ENCODE data around the gene TRAP1. TPM values are rescaled to one million over a fixed set of nuclear protein-coding genes. Genes with fewer than 3 reads are reported as not detected.
"Not testable (repeated sequence)": the region's sequence is repeated elsewhere in the genome, so short reads cannot be mapped to it uniquely, and the experiment has no call there.

The TRAP1 gene
- total RNA-seq, 1 donor from 2014 or later: 97.3 TPM

DNA sequence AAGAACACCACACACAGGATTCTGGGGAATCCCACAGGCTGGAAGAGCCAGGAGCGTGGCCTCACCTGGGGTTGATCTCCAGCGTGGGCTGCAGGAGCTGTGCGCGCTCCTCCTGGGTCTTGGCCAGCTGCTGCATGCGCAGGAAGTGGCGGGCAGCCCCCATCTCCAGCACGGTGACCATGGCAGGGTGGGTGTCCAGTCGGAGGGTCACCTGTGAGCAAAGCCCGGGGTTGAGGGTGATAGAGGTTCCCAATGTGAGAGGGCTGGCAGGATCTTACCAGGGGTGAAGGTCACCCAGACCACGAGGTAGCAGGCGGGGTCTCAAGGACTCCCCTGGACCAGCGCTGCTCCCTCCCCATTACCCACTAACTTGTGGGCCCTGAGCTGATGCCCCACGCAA lies 55.4 kb downstream of the TRAP1 start:
- H3K27ac Mint-ChIP-seq (ENCODE audit: unreplicated experiment): no peak overlapping the region
- TF ChIP-seq, protein P1, sequence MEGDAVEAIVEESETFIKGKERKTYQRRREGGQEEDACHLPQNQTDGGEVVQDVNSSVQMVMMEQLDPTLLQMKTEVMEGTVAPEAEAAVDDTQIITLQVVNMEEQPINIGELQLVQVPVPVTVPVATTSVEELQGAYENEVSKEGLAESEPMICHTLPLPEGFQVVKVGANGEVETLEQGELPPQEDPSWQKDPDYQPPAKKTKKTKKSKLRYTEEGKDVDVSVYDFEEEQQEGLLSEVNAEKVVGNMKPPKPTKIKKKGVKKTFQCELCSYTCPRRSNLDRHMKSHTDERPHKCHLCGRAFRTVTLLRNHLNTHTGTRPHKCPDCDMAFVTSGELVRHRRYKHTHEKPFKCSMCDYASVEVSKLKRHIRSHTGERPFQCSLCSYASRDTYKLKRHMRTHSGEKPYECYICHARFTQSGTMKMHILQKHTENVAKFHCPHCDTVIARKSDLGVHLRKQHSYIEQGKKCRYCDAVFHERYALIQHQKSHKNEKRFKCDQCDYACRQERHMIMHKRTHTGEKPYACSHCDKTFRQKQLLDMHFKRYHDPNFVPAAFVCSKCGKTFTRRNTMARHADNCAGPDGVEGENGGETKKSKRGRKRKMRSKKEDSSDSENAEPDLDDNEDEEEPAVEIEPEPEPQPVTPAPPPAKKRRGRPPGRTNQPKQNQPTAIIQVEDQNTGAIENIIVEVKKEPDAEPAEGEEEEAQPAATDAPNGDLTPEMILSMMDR (IDR thresholded peaks at IDR 0.05; ENCODE audit: partially characterized antibody, unreplicated experiment): no peak
- H3K27me3 Mint-ChIP-seq (ENCODE audit: unreplicated experiment): peaks cover 6% of the 10 kb centered on the region
- H3K4me3 Mint-ChIP-seq (ENCODE audit: unreplicated experiment): no peak overlapping the region
- DNase-seq: no peak
- H3K9me3 Mint-ChIP-seq (ENCODE audit: unreplicated experiment): peaks cover 6% of the 10 kb centered on the region
- H3K4me1 Mint-ChIP-seq (ENCODE audit: low read depth, unreplicated experiment): peaks cover 1% of the 10 kb centered on the region
- no peaks in the 10 kb centered on the region for H3K36me3 Mint-ChIP-seq (ENCODE audit: unreplicated experiment)

DNA sequence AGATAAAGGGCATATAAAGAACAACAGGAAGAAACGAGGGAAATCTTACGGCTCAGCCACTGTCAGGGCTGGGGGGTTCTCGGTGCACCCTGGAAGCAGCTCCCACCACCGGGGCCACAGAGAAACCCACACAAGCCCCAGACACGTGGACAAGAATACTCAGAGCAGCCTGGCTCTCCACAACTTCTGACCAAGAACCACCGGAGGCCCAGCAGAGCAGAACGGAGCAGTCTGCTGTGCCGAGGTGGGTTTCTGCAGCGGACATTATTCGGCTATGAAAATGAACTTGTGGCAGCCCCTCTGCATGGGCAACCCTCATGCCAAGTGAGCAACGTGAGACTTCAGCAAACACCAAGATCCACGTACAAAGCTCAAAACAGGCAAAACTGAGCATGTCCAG lies 56.0 kb downstream of the TRAP1 start:
- DNase-seq: no peak
- H3K4me3 Mint-ChIP-seq (ENCODE audit: unreplicated experiment): no peak overlapping the region
- H3K36me3 Mint-ChIP-seq (ENCODE audit: unreplicated experiment): no peaks in the 10 kb centered on the region
- peaks cover 1% of the 10 kb centered on the region for H3K4me1 Mint-ChIP-seq (ENCODE audit: low read depth, unreplicated experiment)
- no peak overlapping the region for H3K27ac Mint-ChIP-seq (ENCODE audit: unreplicated experiment)
- H3K9me3 Mint-ChIP-seq (ENCODE audit: unreplicated experiment): peaks cover 6% of the 10 kb centered on the region
- TF ChIP-seq, protein P1 (IDR thresholded peaks at IDR 0.05; ENCODE audit: partially characterized antibody, unreplicated experiment): no peak
- peaks cover 6% of the 10 kb centered on the region for H3K27me3 Mint-ChIP-seq (ENCODE audit: unreplicated experiment)

DNA sequence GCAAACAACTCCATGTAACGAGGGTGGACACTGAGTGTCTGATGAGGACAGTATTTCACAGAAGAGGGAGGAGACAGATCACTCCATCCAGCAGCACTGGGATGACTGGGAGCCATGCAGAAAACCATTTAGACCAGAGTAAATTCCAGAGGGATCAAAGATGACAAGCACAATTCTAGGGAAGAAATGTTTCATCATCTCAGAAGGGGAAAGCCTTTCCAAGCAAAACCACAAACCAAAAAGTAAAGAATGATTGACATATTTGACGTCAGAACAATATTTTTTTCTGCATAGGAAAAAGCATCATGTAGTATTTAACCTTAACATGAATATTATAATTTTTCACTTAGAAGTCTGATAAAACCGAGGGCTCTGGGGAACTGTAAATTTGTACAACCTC lies 58.1 kb downstream of the TRAP1 start:
- no peaks in the 10 kb centered on the region for H3K36me3 Mint-ChIP-seq (ENCODE audit: unreplicated experiment)
- H3K9me3 Mint-ChIP-seq (ENCODE audit: unreplicated experiment): peaks cover 2% of the 10 kb centered on the region
- H3K27me3 Mint-ChIP-seq (ENCODE audit: unreplicated experiment): peaks cover 6% of the 10 kb centered on the region
- no peak for DNase-seq
- TF ChIP-seq, protein P1 (IDR thresholded peaks at IDR 0.05; ENCODE audit: partially characterized antibody, unreplicated experiment): no peak
- no peaks in the 10 kb centered on the region for H3K4me1 Mint-ChIP-seq (ENCODE audit: low read depth, unreplicated experiment)
- no peak overlapping the region for H3K4me3 Mint-ChIP-seq (ENCODE audit: unreplicated experiment)
- H3K27ac Mint-ChIP-seq (ENCODE audit: unreplicated experiment): no peak overlapping the region

DNA sequence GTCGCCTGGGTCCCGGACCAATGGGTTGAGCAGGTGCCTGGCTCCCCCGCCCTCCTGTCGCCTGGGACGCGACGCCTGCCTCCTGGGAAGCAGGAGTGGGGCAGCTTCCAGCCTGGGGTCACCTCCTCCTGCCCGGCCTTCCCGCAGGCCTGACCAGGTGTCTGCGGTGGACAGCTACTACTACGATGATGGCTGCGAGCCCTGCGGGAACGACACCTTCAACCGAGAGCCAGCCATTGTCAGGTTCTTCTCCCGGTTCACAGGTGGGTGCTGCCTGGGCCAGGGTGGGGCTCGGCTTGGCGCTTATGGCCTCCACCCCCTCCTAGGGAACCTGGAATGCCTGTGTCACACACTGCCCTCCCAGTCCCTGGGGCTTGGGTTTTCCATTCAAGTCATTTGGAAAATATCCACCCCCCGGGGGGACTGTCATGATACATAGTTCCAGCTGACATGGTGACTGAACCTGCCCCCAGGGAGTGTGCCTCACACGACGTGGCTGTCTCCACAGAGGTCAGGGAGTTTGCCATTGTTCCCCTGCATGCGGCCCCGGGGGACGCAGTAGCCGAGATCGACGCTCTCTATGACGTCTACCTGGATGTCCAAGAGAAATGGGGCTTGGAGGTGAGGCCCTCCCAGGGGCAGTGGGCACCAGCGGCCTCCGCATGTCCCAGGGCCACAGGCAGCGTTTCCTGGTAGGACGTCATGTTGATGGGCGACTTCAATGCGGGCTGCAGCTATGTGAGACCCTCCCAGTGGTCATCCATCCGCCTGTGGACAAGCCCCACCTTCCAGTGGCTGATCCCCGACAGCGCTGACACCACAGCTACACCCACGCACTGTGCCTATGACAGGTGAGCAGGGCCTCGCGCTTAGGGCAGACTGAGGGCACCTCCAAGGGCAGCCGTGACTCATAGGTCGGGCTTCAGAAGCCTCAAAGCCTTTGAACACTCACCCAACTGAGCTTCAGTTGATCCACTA lies 60.5 kb downstream of the TRAP1 start:
- TF ChIP-seq, protein P1 (IDR thresholded peaks at IDR 0.05; ENCODE audit: partially characterized antibody, unreplicated experiment): no peak
- Mint-ChIP-seq H3K4me3 (ENCODE audit: unreplicated experiment) (no peak overlapping the region), H3K27me3 (ENCODE audit: unreplicated experiment) (peaks cover 4% of the 10 kb centered on the region), H3K4me1 (ENCODE audit: low read depth, unreplicated experiment) (peaks cover 3% of the 10 kb centered on the region), H3K9me3 (ENCODE audit: unreplicated experiment) (peaks cover 2% of the 10 kb centered on the region), H3K27ac (ENCODE audit: unreplicated experiment) (no peak overlapping the region), H3K36me3 (ENCODE audit: unreplicated experiment) (no peaks in the 10 kb centered on the region)
- DNase-seq: no peak

DNA sequence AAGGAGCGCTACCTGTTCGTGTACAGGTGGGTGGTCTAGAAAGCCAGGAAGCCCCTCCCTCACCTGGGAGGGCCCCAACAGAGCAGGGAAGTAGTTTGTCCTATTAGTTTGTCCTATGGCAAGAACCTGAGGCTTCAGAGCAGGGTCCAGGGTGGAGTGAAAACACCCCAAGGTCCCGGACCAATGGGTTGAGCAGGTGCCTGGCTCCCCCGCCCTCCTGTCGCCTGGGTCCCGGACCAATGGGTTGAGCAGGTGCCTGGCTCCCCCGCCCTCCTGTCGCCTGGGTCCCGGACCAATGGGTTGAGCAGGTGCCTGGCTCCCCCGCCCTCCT lies 61.2 kb downstream of the TRAP1 start:
- not testable (repeated sequence) for H3K4me1 Mint-ChIP-seq (ENCODE audit: low read depth, unreplicated experiment); H3K27me3 Mint-ChIP-seq (ENCODE audit: unreplicated experiment); H3K4me3 Mint-ChIP-seq (ENCODE audit: unreplicated experiment); H3K9me3 Mint-ChIP-seq (ENCODE audit: unreplicated experiment); H3K36me3 Mint-ChIP-seq (ENCODE audit: unreplicated experiment); DNase-seq
- H3K27ac Mint-ChIP-seq (ENCODE audit: unreplicated experiment): peak overlapping the region; percentile 38
